ENCODE data around the gene KLHL11.

- TF ChIP-seq CTCF (IDR thresholded peaks at IDR 0.05) (no peak), POLR2A (IDR thresholded peaks at IDR 0.05) (no peak)
Measured at GRCh38 chr17:41821776-41822175, 43.4 kb downstream of the KLHL11 start.
